GM21423 (cell line): Measurements from ENCODE around the gene PBX1.
"Not testable (repeated sequence)": the region's sequence is repeated elsewhere in the genome, so short reads cannot be mapped to it uniquely, and the experiment has no call there.

Experiments
- ATAC-seq: cut with Tn5 transposase; IDR thresholded peaks from one replicate; pipeline ENCODE4 v1.9.1; 2021; ENCODE audit warnings: mild to moderate bottlenecking, moderate library complexity; ENCODE audit not compliant: unreplicated experiment

Gene PBX1

DNA sequence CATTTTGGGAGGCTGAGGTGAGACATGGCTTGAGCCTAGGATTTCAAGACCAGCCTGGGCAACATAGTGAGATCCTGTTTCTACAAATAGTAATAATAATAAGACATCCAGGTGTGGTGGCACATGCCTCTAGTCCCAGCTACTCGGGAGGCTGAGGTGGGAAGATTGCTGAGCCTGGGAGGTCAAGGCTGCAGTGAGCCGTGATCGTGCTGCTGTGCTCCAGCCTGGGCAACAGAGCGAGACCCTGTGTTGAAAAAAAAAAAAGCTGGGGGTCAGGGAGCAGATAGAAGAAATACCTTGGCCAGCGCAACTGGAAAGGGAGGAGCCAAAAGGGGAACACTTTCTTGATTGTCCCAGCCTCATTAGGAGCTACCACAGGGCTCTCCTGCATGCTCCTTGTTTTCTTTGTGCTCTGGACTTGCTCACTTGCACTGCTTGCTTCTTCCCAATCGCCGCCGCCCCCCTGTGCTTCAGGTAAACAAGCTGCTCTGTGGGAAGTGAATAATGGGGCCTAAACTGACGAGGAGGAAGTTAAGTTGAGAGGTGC is 31.1 kb downstream of the PBX1 start:
- no peak for ATAC-seq

DNA sequence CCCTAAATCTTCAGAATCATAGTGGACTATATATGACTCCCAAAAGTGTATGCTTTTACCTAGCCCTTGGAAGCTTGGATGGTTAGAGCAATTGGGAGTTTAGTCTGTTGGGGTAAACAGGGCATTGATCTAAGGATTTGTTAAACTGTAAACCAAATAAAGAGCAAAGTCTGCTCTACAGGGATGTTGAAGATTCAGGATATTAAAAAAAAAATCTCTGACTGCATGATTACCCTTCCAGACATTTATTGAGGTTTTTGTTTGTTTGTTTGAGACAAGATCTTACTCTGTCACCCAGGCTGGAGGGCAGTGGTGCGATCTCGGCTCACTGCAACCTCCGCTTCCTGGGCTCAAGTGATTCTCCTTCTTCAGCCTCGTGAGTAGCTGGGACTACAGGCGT is 31.6 kb downstream of the PBX1 start:
- ATAC-seq, result no peak

DNA sequence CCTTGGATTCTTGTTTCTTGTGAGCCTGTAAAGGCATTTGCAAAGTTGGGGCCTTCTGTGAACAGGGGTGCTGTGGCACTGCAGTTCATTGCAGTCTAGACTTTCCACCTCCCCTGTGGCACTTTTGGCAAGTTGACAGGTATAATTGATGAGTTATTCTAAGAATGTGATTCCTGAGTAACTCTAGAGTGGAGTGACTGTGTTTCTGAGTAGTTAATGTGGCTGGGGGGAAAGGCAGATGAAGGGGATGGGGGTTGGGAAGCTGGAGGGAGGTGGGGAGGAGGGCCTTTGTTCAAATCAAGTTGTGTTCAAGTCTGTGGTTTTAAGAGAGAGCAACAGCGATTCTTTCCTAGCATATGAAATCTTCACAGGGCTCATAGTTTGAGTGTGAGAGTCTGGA is 32.9 kb downstream of the PBX1 start:
- ATAC-seq, result no peak

- ATAC-seq, result no peak
Measured at GRCh38 chr1:164592634-164593033, 33.6 kb downstream of the PBX1 start.

- no peak for ATAC-seq
Measured at GRCh38 chr1:164595212-164595611, 36.2 kb downstream of the PBX1 start.

GRCh38 chr1:164596172-164596571 is 37.2 kb downstream of the PBX1 start:
- no peak for ATAC-seq

- ATAC-seq, result no peak
Measured at GRCh38 chr1:164598719-164599118, 39.7 kb downstream of the PBX1 start.

GRCh38 chr1:164599272-164599671 is 40.3 kb downstream of the PBX1 start:
- no peak for ATAC-seq

DNA sequence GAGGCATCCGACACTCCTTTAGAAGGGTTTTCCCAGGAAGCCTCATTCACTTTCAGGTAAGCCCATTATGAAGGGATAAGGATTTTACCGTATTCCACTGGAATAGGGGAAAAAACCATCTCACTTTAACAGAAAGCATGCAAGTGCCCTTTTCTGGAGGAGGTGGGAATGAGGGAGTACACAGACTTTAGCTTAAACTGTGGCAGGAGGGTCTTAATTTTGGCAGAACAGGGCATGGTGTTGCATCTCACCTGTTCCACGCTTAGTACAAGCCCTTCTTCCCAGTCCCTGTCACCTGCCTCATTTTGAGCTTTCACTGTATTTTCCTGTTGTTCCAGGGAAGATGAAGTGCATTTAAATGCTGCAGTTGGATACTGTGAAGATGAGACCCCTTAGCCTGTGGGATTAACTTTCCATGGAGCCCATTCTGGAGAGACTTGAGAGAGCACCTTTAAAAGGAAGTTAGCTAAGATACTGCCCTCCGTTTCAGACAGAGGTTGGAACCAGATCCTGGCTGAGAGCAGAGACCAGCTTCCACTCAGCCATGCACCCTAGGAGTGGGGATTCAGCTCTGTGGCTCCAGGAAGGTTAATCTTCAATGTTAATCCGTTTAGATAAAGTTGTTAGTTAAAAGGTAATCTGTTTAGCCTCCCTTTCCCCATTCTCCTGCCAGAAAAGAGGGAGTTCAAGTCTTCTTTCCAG is 42.6 kb downstream of the PBX1 start:
- ATAC-seq, result no peak

GRCh38 chr1:164602101-164602422 is 43.1 kb downstream of the PBX1 start:
- ATAC-seq, result no peak

GRCh38 chr1:164602480-164603093 is 43.6 kb downstream of the PBX1 start:
- no peak for ATAC-seq

- not testable (repeated sequence) for ATAC-seq
Measured at GRCh38 chr1:164603805-164604204, 44.8 kb downstream of the PBX1 start.

GRCh38 chr1:164604541-164604940 is 45.6 kb downstream of the PBX1 start:
- no peak for ATAC-seq

GRCh38 chr1:164605254-164606091 is 46.5 kb downstream of the PBX1 start:
- no peak for ATAC-seq

- no peak for ATAC-seq
Measured at GRCh38 chr1:164607351-164607750, 48.4 kb downstream of the PBX1 start.

DNA sequence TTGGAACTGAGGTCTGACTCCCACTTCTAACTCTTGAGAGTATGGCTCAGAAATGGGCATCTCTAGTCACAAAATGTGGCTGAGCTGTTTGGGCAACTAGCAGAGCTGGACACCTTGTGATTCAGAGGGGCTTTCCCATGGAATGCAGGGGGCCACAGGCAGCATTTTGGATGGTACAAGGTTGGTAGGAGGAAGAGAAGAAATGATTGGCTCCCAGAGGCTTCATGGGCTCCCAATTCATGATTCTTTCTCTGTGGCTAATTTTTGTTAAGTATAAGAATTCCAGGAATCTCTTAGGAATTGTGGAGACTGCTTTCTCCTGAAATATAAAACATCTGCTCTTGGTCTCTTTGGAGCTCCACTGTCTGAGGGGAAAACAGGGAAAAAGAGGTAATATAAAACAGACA is 49.7 kb downstream of the PBX1 start:
- no peak for ATAC-seq

- ATAC-seq, result no peak
Measured at GRCh38 chr1:164609089-164609488, 50.1 kb downstream of the PBX1 start.

DNA sequence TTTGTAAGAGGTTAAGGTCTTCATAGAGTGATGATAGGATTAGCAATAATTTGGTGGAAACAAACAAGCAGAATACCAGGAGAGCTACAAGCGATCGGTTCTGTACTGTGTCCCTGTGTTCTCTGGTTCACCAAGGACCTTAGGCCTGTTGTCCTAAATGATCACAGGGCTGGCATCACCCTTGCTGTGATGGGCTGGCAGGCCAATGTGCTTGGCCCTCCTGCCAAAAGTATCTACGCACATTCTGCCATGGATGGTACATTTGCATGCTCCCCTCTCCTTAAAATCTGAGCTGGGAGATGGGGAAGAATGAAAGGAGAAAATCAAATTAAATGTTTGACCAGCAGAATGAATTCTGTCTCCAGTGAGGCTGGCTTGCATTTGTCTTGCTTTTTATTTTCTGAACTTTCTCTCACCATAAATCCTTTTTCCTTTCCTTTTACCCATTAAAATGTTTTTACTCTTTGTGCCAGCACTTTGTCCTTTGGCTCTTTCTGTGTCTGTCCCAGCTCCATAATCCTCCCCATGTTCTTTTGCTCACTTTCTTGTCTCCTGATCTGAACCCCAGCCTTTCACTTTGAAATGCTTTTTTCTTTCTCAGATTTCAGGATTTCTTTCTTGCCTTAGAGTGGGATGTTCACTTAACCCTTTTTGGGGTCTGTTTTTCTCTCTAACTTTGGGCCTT is 51.7 kb downstream of the PBX1 start:
- ATAC-seq, result no peak

GRCh38 chr1:164611754-164612642 is 53.0 kb downstream of the PBX1 start:
- ATAC-seq, result no peak

DNA sequence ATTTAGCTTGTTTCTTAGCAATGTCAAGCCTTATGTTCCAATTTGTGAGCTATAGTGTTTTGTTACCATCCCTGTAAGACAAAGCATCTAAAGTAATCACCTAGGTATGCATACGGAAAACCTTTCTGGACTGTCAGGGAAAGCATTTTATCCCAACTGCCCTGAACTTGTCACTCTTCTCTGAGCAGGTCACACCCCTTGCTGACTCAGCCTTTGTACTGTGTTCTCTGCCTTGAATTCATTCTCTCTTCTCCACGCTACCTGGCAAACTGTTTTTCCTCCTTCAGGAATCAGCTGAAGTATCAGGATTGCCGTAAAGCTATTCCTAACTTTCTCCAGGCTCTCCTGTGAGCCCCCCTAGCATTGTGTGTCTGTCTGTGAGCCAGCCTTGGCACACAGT is 54.2 kb downstream of the PBX1 start:
- ATAC-seq, result no peak
